Measurements from ENCODE around the gene KIAA0513.

The KIAA0513 gene

GRCh38 chr16:85072076-85072860 lies 44.7 kb downstream of the KIAA0513 start:
- DNase-seq (ENCODE audit: low spot score): no peak

GRCh38 chr16:85072947-85073346 lies 45.4 kb downstream of the KIAA0513 start:
- DNase-seq (ENCODE audit: low spot score): no peak

GRCh38 chr16:85074225-85074914 lies 46.8 kb downstream of the KIAA0513 start:
- DNase-seq (ENCODE audit: low spot score): no peak

- DNase-seq (ENCODE audit: low spot score): no peak
These were observed 47.8 kb downstream of the KIAA0513 start for GRCh38 chr16:85075236-85075924.

GRCh38 chr16:85077039-85077438 lies 49.4 kb downstream of the KIAA0513 start:
- no peak for DNase-seq (ENCODE audit: low spot score)

GRCh38 chr16:85077576-85078125 lies 50.1 kb downstream of the KIAA0513 start:
- DNase-seq (ENCODE audit: low spot score): no peak

- DNase-seq (ENCODE audit: low spot score): no peak
These were observed 50.6 kb downstream of the KIAA0513 start for GRCh38 chr16:85078226-85078625.

GRCh38 chr16:85078952-85079351 lies 51.4 kb downstream of the KIAA0513 start:
- DNase-seq (ENCODE audit: low spot score): no peak

- DNase-seq (ENCODE audit: low spot score): no peak
These were observed 52.4 kb downstream of the KIAA0513 start for GRCh38 chr16:85079785-85080570.

- DNase-seq (ENCODE audit: low spot score): no peak
These were observed 53.4 kb downstream of the KIAA0513 start for GRCh38 chr16:85081038-85081437.

GRCh38 chr16:85081765-85082164 lies 54.2 kb downstream of the KIAA0513 start:
- DNase-seq (ENCODE audit: low spot score): no peak

GRCh38 chr16:85082173-85083050 lies 54.8 kb downstream of the KIAA0513 start:
- DNase-seq (ENCODE audit: low spot score): no peak

GRCh38 chr16:85083051-85083639 lies 55.5 kb downstream of the KIAA0513 start:
- DNase-seq (ENCODE audit: low spot score): no peak

- no peak for DNase-seq (ENCODE audit: low spot score)
These were observed 57.4 kb downstream of the KIAA0513 start for GRCh38 chr16:85084841-85085510.

GRCh38 chr16:85085721-85086120 lies 58.1 kb downstream of the KIAA0513 start:
- no peak for DNase-seq (ENCODE audit: low spot score)

- peak; percentile 57 for DNase-seq (ENCODE audit: low spot score)
These were observed 59.0 kb downstream of the KIAA0513 start for GRCh38 chr16:85086347-85087291.

- DNase-seq (ENCODE audit: low spot score): no peak
These were observed 60.4 kb downstream of the KIAA0513 start for GRCh38 chr16:85087899-85088569.

- no peak for DNase-seq (ENCODE audit: low spot score)
These were observed 61.1 kb downstream of the KIAA0513 start for GRCh38 chr16:85088570-85089199.

Data from Ammon's horn (tissue), 1 donor.